HEK293 (cell line): Measurements from ENCODE around the gene SURF4.

ENCODE experiments used
- CTCF ChIA-PET: fragments of 350-600 bp; formaldehyde crosslinking; extraction: SDS; loops from one replicate; lab custom pipeline; 2021; ENCODE audit warnings: antibody characterized with exemption; lab: Yijun Ruan, JAX
- POLR2A ChIA-PET: fragments of 300-600 bp; formaldehyde crosslinking; extraction: SDS; loops from one replicate; lab custom pipeline; 2020; ENCODE audit warnings: antibody characterized with exemption, inconsistent platforms; lab: Yijun Ruan, JAX
- H3K27ac ChIP-seq: fragments of 200-500 bp; sonication (Bioruptor generic); 2 replicates; pipeline ENCODE4 v1.5.1; 2014; ENCODE audit warnings: low read depth, low read length, control low read depth, inconsistent platforms; ENCODE audit errors: extremely low read depth
- H3K36me3 ChIP-seq, 2 experiments: fragments of 200-500 bp in 1 of 2; sonication (Bioruptor generic) in 1 of 2; 1 replicate in 1 of 2; 2 replicates in 1 of 2; pipeline ENCODE4 v1.5.1; 2014 to 2017; ENCODE audit warnings: inconsistent platforms in 2 of 2, low read length in 2 of 2; ENCODE audit not compliant: control insufficient read depth in 2 of 2, insufficient read depth in 1 of 2
- H3K4me1 ChIP-seq: fragments of 200-500 bp; sonication (Bioruptor generic); 2 replicates; pipeline ENCODE4 v1.5.1; 2014; ENCODE audit warnings: mild to moderate bottlenecking, low read length, inconsistent platforms; ENCODE audit not compliant: control insufficient read depth, insufficient read depth
- H3K4me3 ChIP-seq: 2 replicates; pipeline ENCODE4 v1.5.1; 2011; ENCODE audit warnings: low read depth, mild to moderate bottlenecking, control low read depth, low read length, moderate library complexity
- H3K9me3 ChIP-seq: fragments of 200-500 bp; sonication (Bioruptor generic); 2 replicates; pipeline ENCODE4 v1.5.1; 2014; ENCODE audit warnings: low read depth, low read length, inconsistent platforms; ENCODE audit not compliant: control insufficient read depth, insufficient read depth
- BCL6B ChIP-seq: fragments of 450-650 bp; formaldehyde crosslinking; IDR thresholded peaks from 2 replicates; pipeline ENCODE4 v1.5.1; 2017; ENCODE audit warnings: missing biosample characterization, missing genetic modification characterization
- GFI1B ChIP-seq: fragments of 450-650 bp; formaldehyde crosslinking; IDR thresholded peaks from 2 replicates; pipeline ENCODE4 v1.5.1; 2016; ENCODE audit warnings: missing biosample characterization, missing genetic modification characterization
- GLIS1 ChIP-seq: fragments of 450-650 bp; formaldehyde crosslinking; IDR thresholded peaks from 2 replicates; pipeline ENCODE4 v1.5.1; 2016; ENCODE audit warnings: missing biosample characterization, missing genetic modification characterization
- KLF1 ChIP-seq: fragments of 450-650 bp; formaldehyde crosslinking; IDR thresholded peaks from 2 replicates; pipeline ENCODE4 v1.5.1; 2016; ENCODE audit warnings: missing biosample characterization, missing genetic modification characterization
- KLF8 ChIP-seq: fragments of 450-650 bp; formaldehyde crosslinking; IDR thresholded peaks from 2 replicates; pipeline ENCODE4 v1.5.1; 2016; ENCODE audit warnings: missing biosample characterization, missing genetic modification characterization
- OSR2 ChIP-seq: fragments of 450-650 bp; formaldehyde crosslinking; IDR thresholded peaks from 2 replicates; pipeline ENCODE4 v1.5.1; 2016; ENCODE audit warnings: missing biosample characterization, missing genetic modification characterization
- RBAK ChIP-seq: fragments of 450-650 bp; formaldehyde crosslinking; IDR thresholded peaks from 2 replicates; pipeline ENCODE4 v1.5.1; 2016; ENCODE audit warnings: missing biosample characterization, missing genetic modification characterization
- REST ChIP-seq: fragments of 450-650 bp; formaldehyde crosslinking; IDR thresholded peaks from 2 replicates; pipeline ENCODE4 v1.5.1; 2016; ENCODE audit warnings: missing biosample characterization, missing genetic modification characterization
- SALL2 ChIP-seq: fragments of 450-650 bp; formaldehyde crosslinking; IDR thresholded peaks from 2 replicates; pipeline ENCODE4 v1.5.0; 2017; ENCODE audit warnings: missing biosample characterization, mild to moderate bottlenecking, missing genetic modification characterization, borderline replicate concordance
- SCRT2 ChIP-seq: fragments of 450-650 bp; formaldehyde crosslinking; IDR thresholded peaks from 2 replicates; pipeline ENCODE4 v1.5.1; 2016; ENCODE audit warnings: missing biosample characterization, missing genetic modification characterization
- SP7 ChIP-seq: fragments of 450-650 bp; formaldehyde crosslinking; IDR thresholded peaks from 2 replicates; pipeline ENCODE4 v1.5.1; 2016; ENCODE audit warnings: missing biosample characterization, missing genetic modification characterization
- WT1 ChIP-seq: fragments of 450-650 bp; formaldehyde crosslinking; IDR thresholded peaks from 2 replicates; pipeline ENCODE4 v1.5.1; 2016; ENCODE audit warnings: missing biosample characterization, missing genetic modification characterization
- ZBTB26 ChIP-seq: fragments of 450-650 bp; formaldehyde crosslinking; optimal IDR thresholded peaks from 2 replicates; pipeline ENCODE3; 2016; ENCODE audit warnings: missing biosample characterization, mild to moderate bottlenecking, missing genetic modification characterization
- ZNF10 ChIP-seq: fragments of 450-650 bp; formaldehyde crosslinking; IDR thresholded peaks from 2 replicates; pipeline ENCODE4 v1.5.1; 2017; ENCODE audit warnings: missing biosample characterization, missing genetic modification characterization
- ZNF148 ChIP-seq: fragments of 450-650 bp; formaldehyde crosslinking; IDR thresholded peaks from 2 replicates; pipeline ENCODE4 v1.5.0; 2017; ENCODE audit warnings: missing biosample characterization, missing genetic modification characterization, borderline replicate concordance
- ZNF157 ChIP-seq: fragments of 450-650 bp; formaldehyde crosslinking; IDR thresholded peaks from 2 replicates; pipeline ENCODE4 v1.5.1; 2016; ENCODE audit warnings: missing biosample characterization, missing genetic modification characterization
- ZNF335 ChIP-seq: fragments of 450-650 bp; formaldehyde crosslinking; conservative IDR thresholded peaks from 2 replicates; pipeline ENCODE4 v1.5.1; 2016; ENCODE audit warnings: missing biosample characterization, missing genetic modification characterization
- ZNF426 ChIP-seq: fragments of 450-650 bp; formaldehyde crosslinking; IDR thresholded peaks from 2 replicates; pipeline ENCODE4 v1.5.1; 2017; ENCODE audit warnings: missing biosample characterization, missing genetic modification characterization, mild to moderate bottlenecking, inconsistent platforms, moderate library complexity
- ZNF473 ChIP-seq: fragments of 450-650 bp; formaldehyde crosslinking; IDR thresholded peaks from 2 replicates; pipeline ENCODE4 v1.5.1; 2017; ENCODE audit warnings: missing biosample characterization, missing genetic modification characterization
- ZNF488 ChIP-seq: fragments of 450-650 bp; formaldehyde crosslinking; IDR thresholded peaks from 2 replicates; pipeline ENCODE4 v1.5.1; 2016; ENCODE audit warnings: missing biosample characterization, missing genetic modification characterization
- ZNF600 ChIP-seq: fragments of 450-650 bp; formaldehyde crosslinking; IDR thresholded peaks from 2 replicates; pipeline ENCODE4 v1.5.1; 2016; ENCODE audit warnings: missing biosample characterization, missing genetic modification characterization
- ZNF777 ChIP-seq: fragments of 450-650 bp; formaldehyde crosslinking; IDR thresholded peaks from 2 replicates; pipeline ENCODE4 v1.5.1; 2017; ENCODE audit warnings: missing biosample characterization, missing genetic modification characterization, borderline replicate concordance
- ZNF843 ChIP-seq: fragments of 450-650 bp; formaldehyde crosslinking; IDR thresholded peaks from 2 replicates; pipeline ENCODE4 v1.5.1; 2016; ENCODE audit warnings: missing biosample characterization, missing genetic modification characterization

SURF4 gene

GRCh38 chr9:133369933-133370332 is 5.9 kb downstream of the SURF4 start (continued):
- TF ChIP-seq ZNF335 (tag by site-specific recombination) = no peak

- Histone ChIP-seq H3K4me3 (no peak overlapping the region), H3K27ac (no peak overlapping the region), H3K4me1 (no peaks in the 10 kb centered on the region), H3K36me3 (peaks cover 7 to 83% of the 10 kb centered on the region in 2 experiments), H3K9me3 (no peaks in the 10 kb centered on the region)
- CTCF ChIA-PET = interaction anchor here (0.6 kb wide), 1 partner anchor 28 kb away, joined by 3 read pairs; no protein-coding TSS in a partner anchor
- no peak for TF ChIP-seq ZNF157 (tag by site-specific recombination)
- TF ChIP-seq GLIS1 = 0 out of 2 replicates have a peak, but pooled peaks have one; percentile 14
- TF ChIP-seq WT1 = no peak
- TF ChIP-seq ZNF600 (tag by site-specific recombination) = peak; percentile 59; the same call in 1 of the 2 replicates
- 0 out of 2 replicates have a peak, but pooled peaks have one; percentile 3 for TF ChIP-seq KLF1 (tag by site-specific recombination)
- POLR2A ChIA-PET = interaction anchor here (1.0 to 2.9 kb wide), 3 partner anchors 9 to 16 kb away, joined by 4 to 11 read pairs (median 5); partner anchors contain the start of genes SURF1 and SURF2
Observed at GRCh38 chr9:133369422-133369821, 6.4 kb downstream of the SURF4 start.

GRCh38 chr9:133368249-133368881 is 7.5 kb downstream of the SURF4 start:
- Histone ChIP-seq H3K9me3 (no peaks in the 10 kb centered on the region), H3K36me3 (peaks cover 4 to 93% of the 10 kb centered on the region in 2 experiments), H3K4me3 (no peak overlapping the region), H3K4me1 (no peaks in the 10 kb centered on the region), H3K27ac (no peak overlapping the region)
- POLR2A ChIA-PET = interaction anchor here (1.6 kb wide), 1 partner anchor 15 kb away, joined by 4 read pairs; no protein-coding TSS in a partner anchor
- CTCF ChIA-PET = interaction anchor here (1.1 to 1.5 kb wide), 2 partner anchors 9 to 118 kb away, joined by 4 read pairs; no protein-coding TSS in a partner anchor
- peak; percentile 95 for TF ChIP-seq GFI1B (tag by site-specific recombination)
- TF ChIP-seq KLF8 (tag by site-specific recombination) = no peak
- 0 out of 2 replicates have a peak, but pooled peaks have one; percentile 30 for TF ChIP-seq ZNF843 (tag by site-specific recombination)
- no peak for TF ChIP-seq ZNF426
- TF ChIP-seq OSR2 (tag by site-specific recombination) = peak; percentile 19; the same call in 1 of the 2 replicates
- TF ChIP-seq ZNF148 (tag by site-specific recombination) = no peak
- TF ChIP-seq ZNF488 (tag by site-specific recombination) = 0 out of 2 replicates have a peak, but pooled peaks have one; percentile 33
- TF ChIP-seq BCL6B (tag by site-specific recombination) = peak; percentile 43; the same call in 1 of the 2 replicates
- TF ChIP-seq ZNF10 (tag by site-specific recombination) = no peak
- no peak for TF ChIP-seq ZNF473 (tag by site-specific recombination)
- 0 out of 2 replicates have a peak, but pooled peaks have one; percentile 24 for TF ChIP-seq SP7 (tag by site-specific recombination)
- TF ChIP-seq ZBTB26 (tag by site-specific recombination) = no peak
- no peak for TF ChIP-seq SALL2 (tag by site-specific recombination)
- TF ChIP-seq ZNF777 (tag by site-specific recombination) = no peak
- no peak for TF ChIP-seq SCRT2 (tag by site-specific recombination)
- peak; percentile 56; the same call in 1 of the 2 replicates for TF ChIP-seq REST (tag by site-specific recombination)
- TF ChIP-seq RBAK (tag by site-specific recombination) = no peak
